CD4-positive, alpha-beta T cell treated with Interleukin-6 for 4 hours (primary cell): ENCODE measurements around the gene OR2A2.

Source experiments
- DNase-seq: peaks from one replicate; pipeline ENCODE4 v3.0.0-alpha.2; 2020; ENCODE audit warnings: mixed read lengths

OR2A2 gene

DNA sequence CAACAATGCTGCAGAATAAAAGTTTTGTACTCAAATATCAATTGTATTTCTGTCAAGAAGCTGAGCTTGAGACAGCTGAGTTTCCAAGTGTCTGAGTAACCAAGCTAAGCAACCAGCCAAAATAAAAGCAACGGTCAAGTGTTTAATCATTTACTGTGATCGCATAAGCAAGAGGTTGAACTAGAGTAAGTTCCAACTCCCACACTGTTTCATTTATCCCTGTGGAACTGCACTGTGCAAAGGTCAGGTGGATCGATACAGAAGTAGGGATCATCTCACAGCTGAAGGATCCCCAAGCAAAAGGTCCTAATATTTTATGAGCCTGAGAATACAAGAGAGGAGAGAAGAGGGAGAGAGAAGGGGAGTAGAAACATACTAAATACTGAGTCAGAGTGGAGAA lies 35.0 kb downstream of the OR2A2 start:
- DNase-seq, result no peak

DNA sequence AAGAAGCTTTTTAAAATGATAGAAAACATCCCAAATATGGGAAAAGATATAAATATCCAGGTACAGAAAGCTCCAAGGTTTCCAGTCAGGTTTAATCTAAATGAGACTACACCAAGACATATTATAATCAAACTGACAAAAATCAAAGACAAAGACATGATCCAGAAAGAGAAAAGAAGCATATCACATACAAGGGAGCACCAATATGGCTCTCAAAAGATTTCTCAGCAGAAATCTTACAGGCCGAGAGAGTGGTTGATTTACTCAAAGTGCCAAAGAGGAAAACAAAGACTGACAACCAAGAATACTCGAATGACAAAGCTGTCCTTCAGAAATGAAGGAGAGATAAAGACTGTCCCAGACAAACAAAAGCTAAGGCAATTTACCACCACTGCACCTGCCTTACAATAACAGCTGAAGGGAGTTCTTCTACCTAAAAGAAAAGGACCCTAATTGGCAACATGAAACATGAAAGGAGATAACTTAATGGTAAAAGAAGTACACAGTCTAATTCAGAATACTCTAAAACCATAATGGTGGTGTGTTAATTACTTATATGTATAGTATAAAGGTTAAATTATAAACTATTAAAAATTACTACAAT lies 38.9 kb downstream of the OR2A2 start:
- no peak for DNase-seq

DNA sequence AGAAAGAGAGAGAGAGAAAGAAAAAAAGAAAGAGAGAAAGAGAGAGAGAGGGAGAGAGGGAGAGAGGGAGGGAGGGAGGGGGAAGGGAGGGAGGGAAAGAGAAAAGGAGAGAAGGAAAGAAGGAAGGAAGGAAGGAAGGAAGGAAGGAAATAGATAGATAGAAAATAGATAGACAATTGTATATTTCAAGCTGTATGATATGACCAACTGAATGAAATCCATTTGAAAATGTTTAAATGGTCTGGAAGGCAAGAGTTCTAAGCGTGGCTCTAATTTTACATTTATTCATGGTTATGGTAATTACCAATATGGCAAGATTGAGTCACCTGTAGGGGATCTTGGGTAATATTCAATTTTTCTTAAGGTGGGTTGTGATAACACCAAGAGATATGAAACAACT lies 49.5 kb downstream of the OR2A2 start:
- DNase-seq, result no peak
